Activated CD4-positive, alpha-beta T cell treated with anti-CD3 and anti-CD28 coated beads for 1 hour (primary cell): Measurements from ENCODE around the gene ALG10.
"Not testable (repeated sequence)": the region's sequence is repeated elsewhere in the genome, so short reads cannot be mapped to it uniquely, and the experiment has no call there.

ENCODE experiments used
- DNase-seq: peaks from one replicate; pipeline ENCODE4 v3.0.0-alpha.2; 2020

ALG10 gene, protein sequence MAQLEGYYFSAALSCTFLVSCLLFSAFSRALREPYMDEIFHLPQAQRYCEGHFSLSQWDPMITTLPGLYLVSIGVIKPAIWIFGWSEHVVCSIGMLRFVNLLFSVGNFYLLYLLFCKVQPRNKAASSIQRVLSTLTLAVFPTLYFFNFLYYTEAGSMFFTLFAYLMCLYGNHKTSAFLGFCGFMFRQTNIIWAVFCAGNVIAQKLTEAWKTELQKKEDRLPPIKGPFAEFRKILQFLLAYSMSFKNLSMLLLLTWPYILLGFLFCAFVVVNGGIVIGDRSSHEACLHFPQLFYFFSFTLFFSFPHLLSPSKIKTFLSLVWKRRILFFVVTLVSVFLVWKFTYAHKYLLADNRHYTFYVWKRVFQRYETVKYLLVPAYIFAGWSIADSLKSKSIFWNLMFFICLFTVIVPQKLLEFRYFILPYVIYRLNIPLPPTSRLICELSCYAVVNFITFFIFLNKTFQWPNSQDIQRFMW

DNA sequence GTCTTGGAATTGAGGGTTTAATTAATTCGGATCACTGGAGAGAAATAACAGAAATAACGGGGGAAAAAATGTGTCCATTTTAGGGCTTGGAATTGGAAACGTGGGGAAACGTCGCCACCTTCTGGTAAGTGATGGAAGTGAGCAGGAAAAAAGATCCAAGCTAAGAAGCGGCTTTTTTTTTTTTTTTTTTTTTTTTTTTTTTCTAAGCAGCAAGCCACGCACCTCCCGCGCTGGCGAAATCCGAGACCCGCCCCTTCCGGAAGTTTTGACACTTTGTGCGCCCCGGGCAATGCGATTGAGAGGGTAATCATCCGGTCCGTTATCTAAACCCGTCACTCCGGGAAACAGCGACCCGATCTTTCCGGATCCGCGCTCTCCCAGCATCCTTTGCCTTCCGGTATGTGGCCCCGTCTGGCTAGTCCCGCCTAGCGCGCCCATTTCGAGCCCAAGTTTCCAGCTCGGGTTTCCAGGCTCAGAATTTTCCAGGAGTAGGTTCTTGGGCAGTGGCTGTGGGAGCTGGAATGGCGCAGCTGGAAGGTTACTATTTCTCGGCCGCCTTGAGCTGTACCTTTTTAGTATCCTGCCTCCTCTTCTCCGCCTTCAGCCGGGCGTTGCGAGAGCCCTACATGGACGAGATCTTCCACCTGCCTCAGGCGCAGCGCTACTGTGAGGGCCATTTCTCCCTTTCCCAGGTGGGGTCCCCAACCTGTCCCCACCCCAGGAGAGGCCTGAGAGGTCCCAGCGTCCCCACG lies at the start of gene ALG10:
Gene ALG10, plus strand, starts transcription at position 418 of the 752 bp plus-strand sequence. Its CDS starts 104 bp downstream, at position 522.
- DNase-seq: peak; percentile 93

DNA sequence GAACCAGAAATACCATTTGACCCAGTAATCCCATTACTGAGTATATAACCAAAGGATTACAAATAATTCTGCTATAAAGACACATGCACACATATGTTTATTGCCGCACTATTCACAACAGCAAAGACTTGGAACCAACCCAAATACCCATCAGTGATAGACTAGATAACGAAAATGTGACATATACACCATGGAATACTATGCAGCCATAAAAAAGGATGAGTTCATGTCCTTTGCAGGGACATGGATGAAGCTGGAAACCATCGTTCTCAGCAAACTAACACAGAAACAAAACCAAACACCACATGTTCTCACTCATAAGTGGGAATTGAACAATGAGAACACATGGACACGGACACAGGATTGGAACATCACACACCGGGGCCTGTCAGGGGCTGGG lies 49.4 kb upstream of the ALG10 start:
- not testable (repeated sequence) for DNase-seq

DNA sequence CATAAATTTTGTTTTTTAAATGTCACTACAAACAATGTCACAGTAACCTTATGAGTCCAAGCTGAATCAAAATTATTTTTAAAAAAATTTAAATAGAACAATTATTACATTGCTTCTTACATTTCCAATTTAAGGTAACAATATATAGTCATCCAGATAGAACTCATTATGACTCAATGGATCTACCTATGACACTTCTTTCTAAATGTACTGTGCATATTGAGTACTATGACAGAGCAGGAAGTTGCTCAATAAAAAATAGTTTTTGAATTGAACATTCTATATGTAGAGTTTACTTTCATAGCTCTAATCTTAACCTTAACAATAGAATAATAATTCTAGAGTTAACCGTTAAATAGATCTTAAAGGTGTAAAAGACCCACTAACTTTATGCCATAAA lies 44.4 kb upstream of the ALG10 start:
- DNase-seq: no peak

DNA sequence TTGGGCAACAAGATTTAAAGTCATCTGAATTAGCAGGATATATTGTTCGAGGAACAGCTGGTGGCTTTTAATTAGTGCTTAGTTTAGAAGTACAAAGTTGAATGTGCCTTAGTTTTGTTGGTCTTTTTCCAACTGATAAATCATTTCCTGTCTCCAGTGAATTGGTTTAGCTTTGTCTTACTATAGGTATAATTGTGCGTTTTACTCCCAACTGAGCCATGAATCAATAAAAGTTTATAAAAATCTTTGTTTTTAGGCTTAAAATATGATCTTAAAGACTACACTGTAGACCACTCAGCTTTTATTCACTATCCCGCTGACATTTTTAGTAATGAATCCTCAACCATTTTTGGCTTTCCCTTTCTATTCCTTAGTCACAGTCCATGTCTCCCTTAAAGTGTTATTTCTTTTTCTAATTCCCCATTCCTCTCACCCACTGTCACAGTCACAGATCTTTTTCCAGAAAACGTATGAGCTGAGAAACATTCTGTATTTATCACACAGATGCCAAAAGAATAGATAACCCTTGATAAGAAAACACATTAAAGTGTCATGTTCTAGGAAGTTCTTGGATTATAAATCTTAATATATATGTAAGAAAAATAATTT lies 34.0 kb upstream of the ALG10 start:
- DNase-seq: no peak

DNA sequence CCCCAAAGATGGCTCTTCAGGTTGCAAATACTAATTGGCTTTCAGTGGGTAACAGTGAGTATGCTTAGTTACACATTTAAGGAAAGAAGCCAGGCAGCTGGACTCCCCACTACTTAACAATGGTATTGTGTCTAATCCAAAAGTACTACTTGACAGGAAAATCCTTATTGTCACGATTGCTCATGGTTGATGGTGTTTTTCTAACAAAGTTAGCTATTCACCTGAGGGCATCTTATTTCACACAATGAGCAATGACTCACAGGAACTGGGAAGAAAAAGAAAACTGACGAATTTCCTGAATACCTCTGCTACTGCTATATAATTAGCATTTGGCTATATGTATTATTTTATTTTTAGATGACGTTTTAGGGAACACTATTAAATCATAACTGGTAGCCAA lies 33.4 kb upstream of the ALG10 start:
- no peak for DNase-seq

DNA sequence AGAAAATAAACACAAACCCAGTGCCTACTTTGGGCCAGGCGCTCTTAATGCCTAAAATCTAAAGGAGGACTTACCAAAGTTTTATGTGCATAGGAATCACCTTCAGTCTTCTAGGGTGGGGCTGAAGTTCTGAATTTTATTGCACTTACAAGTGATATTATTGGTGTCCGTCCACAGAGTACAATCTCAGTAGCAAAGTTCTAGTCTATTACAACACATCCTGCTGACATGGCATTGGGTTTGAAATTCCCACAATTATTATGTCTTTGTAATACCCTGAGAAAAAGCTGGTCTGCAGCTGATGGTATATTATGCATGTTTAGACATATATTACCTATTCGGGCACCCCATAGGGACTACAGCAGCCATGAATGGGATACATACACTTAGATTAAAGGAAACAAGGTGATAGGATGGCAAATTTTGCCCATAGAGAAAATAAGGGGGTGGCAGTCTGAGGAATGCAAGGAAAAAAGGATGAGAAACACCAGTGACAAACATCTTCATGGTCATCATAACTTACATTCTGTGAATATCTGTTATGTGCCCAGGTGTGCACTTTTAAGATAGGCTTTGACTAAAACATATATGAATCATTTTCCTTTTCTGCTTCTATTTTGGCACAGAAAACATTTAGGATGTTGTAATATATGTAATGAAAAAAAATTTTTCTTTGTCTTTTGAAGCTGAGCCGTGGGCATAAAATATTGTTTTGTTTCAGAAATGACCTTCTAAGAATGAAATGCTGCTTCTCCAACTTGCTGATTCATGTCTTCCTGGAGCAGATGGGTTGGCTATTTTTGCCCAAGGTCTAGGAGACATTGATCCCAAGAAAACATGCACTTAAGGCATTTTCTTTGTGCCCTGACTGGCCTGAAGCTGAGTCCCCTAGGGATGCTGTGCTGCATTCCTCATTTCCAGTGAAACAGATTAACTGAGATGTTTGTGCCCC lies 27.2 kb upstream of the ALG10 start:
- no peak for DNase-seq

DNA sequence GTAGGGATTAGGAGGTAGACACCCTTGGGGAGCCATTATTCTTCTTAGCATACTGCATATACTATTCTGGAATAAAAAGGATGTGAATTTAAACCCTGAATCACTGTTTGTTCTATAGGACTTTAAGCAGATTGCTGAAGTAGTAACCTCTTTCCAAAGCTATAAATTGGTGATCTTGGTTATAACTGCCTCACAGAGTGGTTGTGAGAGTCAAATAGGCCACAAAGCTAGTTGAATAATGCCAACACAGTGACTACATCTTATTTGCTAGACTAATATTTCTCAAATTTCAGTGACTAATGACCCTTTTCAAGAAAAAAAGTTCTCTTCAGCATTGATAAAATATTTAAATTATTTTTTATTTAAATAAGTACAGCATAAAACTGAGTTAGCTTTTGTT lies 13.5 kb upstream of the ALG10 start:
- DNase-seq: not testable (repeated sequence)

DNA sequence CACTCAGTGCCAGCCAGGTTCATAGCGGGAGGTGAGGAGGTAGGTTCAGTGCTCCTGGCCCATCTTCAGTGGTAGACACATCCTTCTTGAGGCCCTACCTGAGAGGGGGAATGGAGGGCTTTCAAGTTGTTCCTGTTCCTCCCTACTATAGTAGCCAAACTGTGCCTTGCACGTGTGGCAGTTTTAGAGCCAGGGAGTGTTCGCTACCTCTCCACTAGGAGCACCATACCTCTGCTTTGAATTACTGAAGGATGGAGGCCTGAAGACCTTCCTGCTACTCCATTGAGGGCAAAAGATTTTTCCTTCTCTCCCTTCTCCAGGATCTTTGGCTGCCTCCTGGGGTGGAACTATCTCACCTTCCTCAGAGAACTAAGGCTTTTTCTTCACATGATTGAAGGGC lies 5.9 kb upstream of the ALG10 start:
- no peak for DNase-seq

DNA sequence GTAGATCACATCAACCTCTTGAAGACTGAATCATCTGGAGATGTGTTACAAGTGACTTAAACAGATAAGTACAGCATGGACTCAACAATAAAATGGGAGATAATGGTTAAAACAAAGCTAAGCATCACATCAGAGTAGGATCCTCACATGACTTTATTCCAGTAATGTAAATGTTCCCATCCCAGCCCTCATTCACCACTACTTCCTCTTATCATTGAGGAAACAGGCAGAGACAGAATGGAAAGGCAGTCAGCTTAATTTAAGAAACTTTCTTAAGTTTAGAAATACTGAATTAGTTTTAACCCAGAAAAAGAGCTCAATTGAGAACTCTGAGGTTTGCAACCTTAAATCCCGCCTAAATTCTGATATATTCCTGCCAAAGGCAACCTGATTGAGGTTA lies 1.2 kb upstream of the ALG10 start:
- no peak for DNase-seq

DNA sequence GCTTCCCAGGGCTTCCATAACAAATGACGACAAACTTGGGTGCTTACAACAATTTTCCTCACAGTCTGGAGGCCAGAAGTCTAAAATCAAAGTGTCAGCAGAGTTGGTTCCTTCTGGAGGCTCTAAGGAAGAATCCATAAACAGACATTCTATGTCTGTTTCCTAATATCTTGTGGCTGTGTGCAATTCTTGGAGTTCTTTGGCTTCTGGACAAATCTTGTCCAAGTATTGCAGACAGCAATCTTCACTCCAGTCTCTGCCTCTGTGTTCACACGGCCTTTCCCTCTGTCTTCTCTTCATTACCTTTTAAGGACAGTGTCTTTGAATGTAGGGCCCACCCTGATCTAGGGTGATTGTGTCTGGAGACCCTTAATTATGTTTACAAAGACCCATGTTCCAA lies 5.4 kb downstream of the ALG10 start:
- DNase-seq: not testable (repeated sequence)

DNA sequence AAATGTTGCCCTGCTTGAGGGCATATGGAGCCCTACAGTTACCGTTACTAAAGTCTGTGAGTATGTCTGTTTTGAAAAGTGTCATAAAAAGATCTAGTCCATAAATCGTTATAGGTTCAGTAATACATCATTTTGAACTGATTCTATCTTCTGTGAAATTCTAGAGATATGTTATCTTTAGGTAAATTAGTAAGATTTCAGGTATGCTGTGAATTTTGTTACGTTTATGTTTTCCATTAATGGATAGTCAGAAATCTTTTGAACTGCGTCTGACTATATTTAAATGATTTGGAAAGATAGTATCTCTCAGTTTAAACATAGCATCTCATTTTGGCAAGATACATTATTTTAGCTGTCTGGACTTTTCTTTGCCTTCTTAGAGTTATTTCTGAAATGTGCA lies 8.3 kb downstream of the ALG10 start:
- no peak for DNase-seq

DNA sequence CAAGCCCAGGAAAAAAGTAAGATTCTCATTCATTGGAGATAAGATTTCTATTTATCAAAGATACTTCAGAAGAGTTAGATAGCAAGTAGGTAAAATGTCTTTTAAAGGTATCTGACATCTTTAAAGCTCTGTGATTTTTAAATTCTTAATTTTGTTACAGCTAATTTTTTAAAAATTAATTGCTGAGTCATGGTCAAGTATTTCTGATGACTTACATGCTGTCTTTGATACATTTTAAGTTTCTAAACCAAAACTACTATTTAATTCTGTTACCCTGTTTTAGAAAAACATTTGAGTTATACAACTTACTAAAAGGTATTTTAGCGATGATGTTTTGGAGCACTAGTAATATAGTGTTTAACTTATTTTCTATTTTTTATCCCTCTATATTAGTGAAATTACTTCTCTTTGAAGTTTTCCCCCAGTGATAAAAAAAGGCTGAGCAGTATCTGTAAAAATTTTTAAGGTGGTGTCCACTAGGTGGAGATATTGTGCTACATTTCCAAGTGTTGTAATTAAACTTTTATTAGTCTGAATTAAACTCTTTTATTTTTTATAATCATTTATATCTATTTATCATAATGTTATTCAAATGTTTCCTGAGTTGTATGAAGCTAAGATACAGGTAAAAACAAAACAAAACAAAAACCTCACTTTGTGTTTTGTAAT lies 11.5 kb downstream of the ALG10 start:
- DNase-seq: no peak

DNA sequence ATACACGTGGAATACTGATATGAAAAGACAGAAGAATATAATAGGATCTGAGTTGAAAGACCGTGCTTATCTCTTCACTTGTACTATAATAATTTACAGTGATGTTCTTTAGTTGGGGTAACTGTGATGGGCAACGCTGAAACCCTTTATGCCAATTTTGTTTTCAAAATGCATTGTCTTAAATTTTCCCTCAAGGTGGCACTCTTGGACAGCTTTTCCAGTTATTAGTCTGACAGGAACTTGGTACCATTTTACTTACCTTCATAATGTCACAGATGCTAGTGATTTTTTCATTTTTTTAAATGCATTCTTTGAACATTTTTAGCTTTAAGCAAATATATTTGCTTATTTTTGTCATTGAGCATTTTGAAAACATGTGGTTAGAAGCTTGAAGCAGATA lies 16.1 kb downstream of the ALG10 start:
- DNase-seq: not testable (repeated sequence)

DNA sequence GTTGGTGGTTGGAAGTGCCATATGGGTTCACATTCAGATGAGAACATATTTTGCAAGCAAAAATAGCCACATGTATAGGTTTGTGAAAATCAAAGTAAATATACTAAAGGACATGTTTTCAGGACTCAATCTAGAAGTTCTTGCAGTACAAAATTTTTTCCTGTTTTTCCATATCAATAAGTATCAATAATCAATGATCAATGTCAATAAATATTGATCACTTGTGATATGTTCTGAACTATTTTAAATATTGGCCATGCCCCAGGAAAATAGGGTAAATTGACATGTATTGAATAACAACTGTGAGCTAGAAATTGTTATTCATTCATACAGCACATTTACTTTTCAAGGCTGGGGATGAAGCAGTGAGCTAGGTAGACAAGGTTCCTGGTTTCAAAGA lies 24.3 kb downstream of the ALG10 start:
- no peak for DNase-seq

DNA sequence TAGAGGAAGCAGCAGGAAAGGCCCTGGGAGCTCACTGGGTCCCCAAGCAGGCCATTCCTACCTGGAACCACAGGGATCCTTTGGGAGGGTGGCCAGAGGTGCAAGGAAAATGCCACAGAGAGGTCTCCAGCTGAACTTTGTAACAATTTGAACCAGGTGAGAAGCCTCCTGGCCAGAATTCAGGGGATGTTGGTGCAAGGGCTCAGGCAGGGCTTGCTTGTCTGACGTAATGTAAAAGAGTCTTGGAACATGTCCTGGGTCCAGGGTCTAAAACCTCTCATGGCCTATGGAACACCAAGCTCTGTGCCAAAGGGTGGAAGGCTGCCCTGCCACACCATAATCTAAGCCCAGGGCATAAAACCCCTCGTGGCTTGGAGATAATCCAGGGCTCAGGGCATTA lies 25.6 kb downstream of the ALG10 start:
- not testable (repeated sequence) for DNase-seq

DNA sequence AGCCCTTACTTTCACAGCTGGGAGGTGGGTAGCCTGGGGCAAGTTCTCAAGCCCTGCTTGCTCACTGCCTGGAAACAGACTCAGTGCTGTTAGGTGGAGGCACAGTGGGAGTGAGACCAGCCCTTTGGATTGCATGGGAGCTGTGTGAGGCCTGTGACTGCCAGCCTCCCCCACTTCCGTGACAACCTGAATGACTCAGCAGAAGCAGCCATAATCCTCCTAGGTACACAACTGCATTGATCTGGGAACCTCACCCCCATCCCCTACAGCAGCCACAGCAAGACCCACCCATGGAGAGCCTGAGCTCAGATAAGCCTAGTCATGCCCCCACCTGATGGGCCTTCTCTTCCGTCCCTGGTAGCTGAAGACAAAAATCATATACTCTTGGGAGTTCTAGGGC lies 26.4 kb downstream of the ALG10 start:
- DNase-seq: no peak

DNA sequence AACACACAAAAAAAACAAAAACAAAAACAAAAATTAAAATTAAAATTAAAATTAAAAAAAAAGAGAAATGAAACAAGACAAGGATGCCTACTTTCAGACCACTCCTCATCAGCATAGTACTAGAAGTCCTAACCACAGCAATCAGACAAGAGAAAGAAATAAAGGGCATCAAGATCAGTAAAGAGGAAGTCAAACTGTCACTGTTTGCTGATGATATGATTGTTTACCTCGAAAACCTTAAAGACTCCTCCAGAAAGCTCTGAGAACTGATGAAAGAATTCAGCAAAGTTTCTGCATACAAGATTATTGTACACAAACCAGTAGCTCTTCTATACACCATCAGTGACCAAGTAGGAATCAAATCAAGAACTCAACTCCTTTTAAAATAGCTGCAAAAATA lies 29.2 kb downstream of the ALG10 start:
- no peak for DNase-seq

DNA sequence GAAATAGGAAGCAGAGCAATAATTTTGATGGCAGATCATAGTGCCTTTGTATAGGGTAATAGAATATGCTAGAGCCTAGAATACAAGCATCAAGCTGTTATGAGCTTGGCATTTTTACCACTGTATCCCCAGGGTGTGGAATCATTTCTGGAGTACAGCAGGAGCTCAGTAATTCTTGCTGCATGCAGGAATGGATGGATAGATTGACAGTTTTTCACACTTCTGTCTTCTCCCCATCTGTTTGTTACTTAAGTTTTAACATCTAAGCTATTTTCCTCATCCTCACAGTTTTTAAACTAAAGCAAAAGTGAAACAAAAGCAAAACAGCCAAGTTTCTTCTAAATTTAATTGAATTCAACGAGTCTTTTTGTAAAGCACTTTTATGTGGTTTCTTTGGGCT lies 32.6 kb downstream of the ALG10 start:
- DNase-seq: no peak
